MM.1S (cell line): Measurements from ENCODE around the gene DCAF10.

ENCODE experiments used
- CTCF ChIP-seq: fragments of 300-600 bp; sonication (generic); IDR thresholded peaks from 2 replicates; pipeline ENCODE4 v1.5.1; 2016; ENCODE audit warnings: antibody characterized with exemption, low read length, mixed read lengths
- EZH2 ChIP-seq: fragments of 300-600 bp; sonication (generic); optimal IDR thresholded peaks from 2 replicates; pipeline ENCODE3; 2017; ENCODE audit warnings: low read depth, mild to moderate bottlenecking, antibody characterized with exemption, low read length, mixed read lengths

DNA sequence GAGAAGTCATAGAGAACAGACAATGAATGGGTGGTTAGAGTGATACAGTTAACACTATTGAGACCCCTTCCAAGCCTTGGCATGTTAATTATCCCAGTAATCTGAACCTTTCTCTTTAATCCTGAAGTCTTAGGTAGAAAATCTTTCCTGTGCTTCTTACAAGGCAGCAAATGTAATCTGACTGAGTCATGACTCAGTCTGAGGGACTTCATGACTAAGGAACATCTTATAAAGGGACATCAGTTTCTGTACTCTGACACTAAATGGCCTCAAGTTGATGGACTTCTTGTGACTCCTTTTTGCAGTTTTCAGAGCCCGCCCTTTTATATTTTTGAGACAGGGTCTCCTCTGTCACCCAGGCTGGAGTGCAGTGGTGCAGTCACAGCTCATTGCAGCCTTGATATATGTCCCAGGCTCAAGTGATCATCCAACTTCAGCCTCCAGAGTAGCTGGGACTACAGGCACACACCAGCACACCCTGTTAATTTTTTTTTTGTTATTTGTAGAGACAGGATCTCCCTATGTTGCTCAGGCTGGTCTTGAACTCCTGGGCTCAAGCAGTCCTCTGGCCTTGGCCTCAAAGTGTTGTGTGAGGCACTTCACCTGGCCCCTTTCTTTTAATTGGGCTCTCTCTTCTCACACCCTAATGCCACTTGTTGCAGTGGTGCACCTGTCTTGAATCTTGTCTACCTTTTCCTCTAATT is 25.2 kb upstream of the DCAF10 start:
- TF ChIP-seq CTCF: no peak
- TF ChIP-seq EZH2: no peak
